Medulla oblongata (tissue), 1 donor: Measurements from ENCODE around the gene ZFP3.
"Not testable (repeated sequence)": the region's sequence is repeated elsewhere in the genome, so short reads cannot be mapped to it uniquely, and the experiment has no call there.

Experiments used
- DNase-seq: peaks from one replicate; pipeline ENCODE4 v3.0.0-alpha.2; 2015; ENCODE audit errors: extremely low spot score

The ZFP3 gene

DNA sequence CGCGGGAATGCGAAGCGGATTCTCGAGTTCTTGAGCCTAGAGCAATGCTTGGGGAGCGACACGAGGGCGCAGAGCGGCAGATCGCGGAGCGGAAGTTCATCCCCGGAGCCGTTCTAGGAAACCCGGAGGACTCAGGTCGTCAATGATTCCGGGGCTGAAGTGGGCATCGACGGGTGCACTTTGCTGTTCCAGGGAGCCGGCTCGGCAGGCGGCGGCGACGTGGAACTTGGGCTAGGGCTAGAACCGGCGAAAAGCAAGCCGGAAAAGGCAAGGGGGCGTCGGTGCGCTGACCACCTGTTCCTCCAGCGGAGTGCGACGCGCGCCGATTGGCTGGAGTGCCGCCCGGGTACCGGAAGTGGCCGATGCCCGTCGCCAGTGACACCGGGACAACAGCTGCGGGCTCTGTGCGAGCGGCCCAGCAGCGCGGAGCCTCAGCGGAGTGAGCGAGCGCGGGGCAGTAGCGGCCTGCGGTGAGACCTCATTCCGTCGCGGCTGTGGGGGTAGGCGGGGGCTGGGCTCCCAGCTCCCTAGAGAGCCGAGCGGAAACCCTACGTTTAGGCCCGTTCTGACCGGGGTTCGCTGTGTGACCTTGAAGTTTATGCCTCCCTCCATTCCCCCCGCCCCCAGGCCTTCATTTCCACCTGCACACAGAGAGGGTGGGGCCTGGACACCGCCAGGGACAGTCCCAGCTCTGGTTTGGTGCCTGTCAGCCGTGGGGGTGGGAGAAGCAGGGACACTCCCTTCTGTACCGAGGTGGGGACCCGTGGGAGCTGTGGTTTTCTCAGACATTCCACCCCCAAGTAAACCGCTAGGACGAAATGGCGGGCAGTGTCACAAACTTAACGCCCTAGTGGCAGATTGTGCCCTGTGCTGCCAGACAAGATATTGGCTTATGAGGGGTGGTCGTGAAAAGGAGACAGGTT is at the start of gene ZFP3:
TSS of gene ZFP3 (plus strand) at position 362 of the 923 bp plus-strand sequence. CDS start 13,038 bp downstream, outside the sequence.
- peak; percentile 82 for DNase-seq

DNA sequence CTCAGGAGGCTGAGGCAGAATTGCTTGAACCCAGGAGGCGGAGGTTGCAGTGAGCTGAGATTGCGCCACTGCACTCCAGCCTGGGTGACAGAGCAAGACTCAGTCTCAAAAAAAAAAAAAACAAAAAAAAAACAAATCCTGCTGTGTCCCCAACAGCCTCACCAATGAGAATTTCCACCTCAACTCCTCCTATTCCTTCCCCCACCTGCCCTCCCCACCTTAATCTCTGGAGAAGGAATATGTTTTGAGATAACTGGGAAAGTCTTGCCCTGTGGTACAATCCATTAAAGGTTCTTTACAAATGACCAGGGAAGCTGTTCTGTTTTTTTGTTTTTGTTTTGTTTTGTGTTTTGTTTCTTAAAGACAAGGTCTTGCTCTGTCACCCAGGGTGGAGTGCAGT is 48.1 kb upstream of the ZFP3 start:
- DNase-seq = not testable (repeated sequence)

DNA sequence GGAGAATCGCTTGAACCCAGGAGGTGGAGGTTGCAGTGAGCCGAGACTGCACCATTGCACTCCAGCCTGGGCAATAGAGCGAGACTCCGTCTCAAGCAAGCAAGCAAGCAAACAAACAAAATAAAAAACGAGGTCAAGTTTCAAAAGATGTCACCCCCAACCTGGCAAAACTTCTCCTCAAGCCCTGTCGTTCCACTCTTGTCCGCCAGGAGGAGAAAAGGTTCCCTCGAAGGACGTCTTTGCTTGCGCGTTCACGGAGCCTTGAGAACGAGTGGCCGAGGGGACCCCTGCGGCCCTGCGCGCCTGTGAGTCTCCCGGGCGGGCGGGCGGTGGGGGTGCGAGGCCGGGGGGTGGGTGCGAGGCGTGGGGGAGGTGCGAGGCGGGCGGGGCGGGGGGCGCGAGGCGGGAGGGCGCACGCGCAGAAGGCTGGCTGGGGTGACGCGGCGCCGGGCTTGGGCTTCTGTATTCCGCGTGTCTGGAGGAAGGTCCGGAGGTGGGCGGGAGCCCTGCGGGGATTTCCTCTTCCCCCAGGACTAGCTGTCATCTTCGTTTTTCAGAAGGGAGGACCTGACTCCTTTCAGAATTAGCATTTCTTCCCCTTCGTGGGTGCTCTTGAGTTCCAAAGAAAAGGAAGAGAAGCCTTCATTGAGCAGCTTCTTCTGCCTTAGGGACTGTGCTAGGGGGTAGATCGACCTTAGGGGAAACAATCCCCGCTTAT is 46.7 kb upstream of the ZFP3 start:
- DNase-seq = peak; percentile 81

DNA sequence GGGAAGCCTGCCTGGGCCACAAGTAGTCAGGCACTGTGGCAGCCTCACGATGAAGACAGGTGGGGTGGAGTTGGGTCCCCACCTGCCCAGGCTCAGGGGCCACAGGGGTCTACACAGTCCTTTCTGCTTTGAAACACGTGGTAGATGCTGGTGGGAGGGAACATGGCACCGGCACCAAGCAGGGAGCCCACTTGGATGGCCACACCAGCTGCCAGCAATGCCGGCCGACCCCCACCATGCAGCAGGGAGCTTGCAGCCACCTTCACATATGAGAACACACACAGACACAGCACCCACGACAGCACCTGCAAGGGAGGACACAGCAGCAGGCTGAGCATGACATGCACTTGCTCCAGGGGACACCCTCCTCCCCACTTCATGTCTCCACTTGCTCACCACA is 45.4 kb upstream of the ZFP3 start:
- no peak for DNase-seq

DNA sequence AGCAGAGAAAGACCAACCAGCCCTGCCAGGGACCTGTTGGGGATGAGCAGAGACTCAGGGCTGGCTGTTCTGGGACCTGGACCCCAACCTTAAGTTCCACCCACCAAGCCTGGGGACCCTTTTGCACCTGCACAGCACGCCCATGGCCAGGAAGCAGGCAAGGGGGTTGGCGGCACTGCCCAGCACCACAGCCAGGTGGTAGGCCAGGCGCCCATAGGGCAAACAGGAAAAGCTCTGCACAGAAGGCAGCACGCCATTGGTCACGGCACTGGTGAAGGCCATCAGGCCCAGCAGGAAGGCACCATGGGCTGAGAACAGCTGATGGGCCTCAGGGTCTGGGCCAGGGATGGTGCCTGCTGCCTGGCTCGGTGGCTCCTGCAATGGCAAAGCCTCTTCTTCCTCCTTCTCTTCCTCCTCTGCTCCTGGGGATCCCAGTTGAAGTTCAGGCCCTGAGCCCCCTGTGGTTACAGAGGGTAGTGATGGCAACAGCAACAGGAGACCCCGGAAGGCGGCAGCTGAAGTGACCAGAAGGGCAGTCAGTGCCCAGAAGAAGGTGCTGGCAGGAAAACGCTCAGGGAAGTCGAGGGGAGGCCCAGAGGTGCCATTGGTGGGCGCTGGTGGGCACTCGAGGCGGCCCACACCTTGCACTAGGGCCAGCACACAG is 44.8 kb upstream of the ZFP3 start:
- DNase-seq = no peak

DNA sequence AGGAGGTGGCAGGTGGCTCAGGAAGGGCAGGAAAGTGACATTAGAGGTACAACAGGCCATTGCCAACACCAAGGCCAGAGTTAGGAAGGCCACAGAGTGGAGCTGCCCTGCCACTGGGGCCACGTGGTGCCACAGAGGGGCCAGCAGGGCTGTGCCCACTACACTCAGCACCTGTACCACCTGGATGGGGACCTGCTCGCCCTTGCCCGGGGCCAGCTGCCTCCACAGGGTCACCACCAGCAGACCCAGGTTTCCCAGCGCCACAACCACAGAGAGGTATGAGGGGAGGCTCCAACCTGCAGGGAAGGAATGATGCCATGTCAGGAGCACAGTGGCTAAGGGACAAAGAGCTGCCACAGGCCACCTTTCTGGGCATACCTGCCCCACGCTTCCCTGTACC is 44.2 kb upstream of the ZFP3 start:
- DNase-seq = no peak

DNA sequence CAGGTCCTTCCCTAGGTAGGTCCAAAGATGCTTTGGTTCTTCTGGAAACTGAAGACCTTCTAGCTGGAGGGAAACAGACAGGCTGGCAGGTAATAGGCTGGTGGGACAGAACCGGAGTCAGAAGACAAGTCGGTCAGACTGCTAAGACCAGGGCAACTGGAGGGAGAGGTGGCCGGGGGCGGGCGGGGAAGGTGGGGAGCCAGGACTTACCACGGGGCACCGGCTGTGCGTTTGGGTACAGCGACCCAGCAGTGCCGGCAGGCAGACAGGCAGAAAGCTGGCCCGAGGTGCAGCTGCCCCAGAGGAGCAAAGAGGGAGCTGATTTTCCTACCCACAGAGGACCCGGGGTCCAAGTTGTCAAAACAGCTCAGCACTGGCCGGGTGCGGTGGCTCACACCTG is 43.6 kb upstream of the ZFP3 start:
- DNase-seq = no peak

DNA sequence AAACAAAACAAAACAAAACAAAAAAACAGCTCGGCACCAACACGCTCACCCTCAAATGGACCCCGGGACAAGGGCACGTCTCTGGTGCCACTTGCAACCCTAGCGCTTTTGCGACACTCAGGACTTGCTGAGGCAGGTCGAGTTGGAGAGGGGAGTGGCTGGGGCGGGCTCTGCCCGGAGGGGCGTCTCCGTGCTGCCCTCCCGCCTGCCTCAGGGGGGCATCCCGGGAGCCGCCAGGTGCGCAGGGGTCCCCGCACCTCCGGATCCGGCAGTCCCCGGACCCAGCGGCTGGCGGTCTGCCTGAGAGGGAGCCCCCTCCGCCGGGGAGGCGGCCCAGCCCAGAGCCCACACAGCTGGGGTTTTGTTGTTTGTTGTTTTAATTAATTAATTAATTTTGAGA is 43.0 kb upstream of the ZFP3 start, which contains the start of gene SLC52A1:
TSS of gene SLC52A1 (minus strand) at position 112 of the 400 bp plus-strand sequence. CDS start 820 bp downstream, outside the sequence.
- no peak for DNase-seq

DNA sequence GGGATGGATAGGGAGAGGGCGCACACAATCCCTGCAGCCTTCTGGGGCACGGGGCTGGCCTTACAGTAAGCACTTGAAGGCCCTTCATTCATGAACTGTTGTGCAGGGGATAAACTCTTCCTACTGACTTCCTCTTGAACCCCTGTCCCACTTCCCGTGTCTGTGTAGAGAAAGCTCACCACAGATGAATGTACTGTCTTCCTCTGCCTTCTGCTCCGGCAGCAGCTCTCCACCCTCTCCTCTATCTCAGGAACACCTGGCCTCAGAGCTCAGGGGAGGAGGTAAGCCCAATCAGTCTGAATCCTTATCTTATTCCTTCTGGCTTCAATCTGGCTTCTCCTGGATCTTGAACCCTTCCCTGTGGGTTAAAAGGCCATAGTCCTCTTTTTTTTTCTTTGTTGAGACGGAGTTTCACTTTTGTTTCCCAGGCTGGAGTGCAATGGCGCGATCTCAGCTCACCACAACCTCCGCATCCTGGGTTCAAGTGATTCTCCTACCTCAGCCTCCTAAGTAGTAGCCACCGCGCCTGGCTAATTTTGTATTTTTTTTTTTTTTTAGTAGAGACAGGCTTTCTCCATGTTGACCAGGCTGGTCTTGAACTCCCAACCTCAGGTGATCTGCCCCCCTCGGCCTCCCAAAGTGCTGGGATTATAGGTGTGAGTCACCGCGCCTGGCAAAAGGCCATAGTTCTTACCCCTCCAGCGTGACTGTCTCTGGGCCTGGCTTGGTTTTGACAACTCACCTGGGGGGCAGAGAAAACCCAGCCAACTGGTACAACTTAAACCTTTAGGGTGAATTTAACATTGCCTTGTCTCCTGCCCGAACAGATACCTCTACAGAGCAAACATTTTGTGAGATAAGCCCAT is 35.9 kb upstream of the ZFP3 start:
- DNase-seq = no peak

DNA sequence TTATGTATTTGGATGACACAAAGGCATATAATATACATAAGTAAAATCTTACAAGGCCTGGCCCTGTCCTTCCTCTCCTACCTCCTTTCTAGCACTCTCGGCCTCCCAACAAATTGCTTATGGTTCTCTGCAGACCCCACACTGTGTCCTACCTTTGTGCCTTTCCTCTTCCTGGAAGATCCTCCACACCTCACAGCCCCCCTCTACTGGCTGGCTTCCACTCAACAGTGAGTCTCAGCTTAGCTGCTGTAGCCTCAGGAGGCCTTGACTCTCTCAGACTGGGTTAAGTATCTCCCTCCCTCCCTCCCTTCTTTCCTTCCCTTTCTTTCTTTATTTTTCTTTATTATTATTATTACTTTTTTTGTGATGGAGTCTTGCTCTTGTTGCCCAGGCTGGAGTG is 34.7 kb upstream of the ZFP3 start:
- no peak for DNase-seq

DNA sequence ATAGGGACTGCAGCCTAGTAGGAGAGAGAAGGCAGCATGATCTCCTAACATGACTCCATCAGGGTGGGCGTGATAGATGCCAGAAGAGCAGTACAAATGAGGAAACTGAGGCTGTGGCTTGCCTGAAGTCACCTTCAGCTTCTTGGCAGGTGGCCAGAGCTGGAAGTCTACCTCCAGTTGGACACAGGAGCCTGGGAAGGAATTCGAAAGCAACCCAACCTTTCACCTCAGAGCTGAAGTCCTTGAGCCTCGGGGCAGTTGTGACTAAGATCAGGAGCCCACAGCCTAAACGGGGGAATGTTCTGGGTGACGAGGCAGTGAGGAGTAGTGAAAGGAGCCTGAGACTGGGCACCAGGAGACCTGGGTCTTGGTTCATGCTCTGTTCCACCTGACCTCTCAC is 33.6 kb upstream of the ZFP3 start:
- no peak for DNase-seq

DNA sequence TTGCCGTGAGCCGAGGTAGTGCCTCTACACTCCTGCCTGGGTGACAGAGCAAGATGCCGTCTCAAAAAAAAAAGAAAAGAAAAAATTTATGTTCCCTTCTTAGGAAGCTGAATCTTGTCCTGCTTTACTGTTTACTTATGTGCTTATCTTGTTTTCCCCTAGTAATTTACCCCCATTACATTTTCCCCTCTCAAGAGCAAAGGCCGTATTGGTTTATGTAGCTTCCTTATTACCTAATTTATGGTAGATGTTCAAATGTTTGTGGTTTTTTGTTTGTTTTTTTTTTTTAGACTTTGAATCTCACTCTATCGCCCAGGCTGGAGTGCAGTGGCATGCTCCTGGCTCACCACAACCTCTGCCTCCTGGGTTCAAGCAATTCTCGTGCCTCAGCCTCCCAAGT is 32.8 kb upstream of the ZFP3 start:
- DNase-seq = no peak

DNA sequence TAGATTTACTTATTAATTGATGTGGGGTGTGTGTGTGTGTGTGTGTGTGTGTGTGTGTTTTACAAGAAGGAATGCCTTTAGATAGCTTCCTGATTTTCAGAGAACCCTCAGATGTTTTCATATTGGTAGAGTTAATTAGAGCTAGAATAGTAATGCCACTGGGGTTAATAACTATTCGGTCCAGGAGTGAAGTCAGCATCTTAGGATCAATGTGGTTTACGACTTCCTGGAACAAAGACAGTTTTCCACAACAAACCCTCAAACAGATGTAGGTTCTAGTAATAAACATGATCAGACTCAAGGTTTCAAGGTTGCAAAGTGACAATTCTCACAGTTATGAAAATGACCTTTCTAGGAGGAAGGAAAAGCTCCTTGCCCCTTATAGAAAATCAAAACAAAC is 30.8 kb upstream of the ZFP3 start:
- no peak for DNase-seq

DNA sequence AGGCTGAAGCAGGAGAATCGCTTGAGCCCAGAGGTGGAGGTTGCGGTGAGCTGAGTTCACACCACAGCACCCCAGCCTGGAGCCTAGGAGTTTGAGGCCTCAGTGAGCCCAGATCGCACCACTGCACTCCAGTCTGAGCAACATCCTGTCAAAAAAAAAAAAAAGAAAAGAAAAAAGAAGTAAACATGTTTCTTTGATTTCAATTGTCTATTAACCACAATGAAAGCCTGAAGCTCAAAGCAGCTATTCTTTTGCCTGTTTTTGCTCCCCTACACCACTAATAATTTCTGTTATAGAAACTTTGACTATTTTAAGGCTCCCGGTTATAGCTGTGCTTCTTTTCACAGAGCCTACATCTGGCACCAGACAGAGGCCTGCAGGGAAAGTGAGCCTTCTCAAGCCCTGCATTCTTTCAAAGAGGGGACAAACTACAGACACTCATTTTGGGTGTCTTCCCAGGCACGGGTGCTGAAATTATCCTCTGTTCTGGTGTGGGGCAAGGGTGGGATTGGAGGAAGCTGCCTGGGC is 28.9 kb upstream of the ZFP3 start:
- DNase-seq = no peak

DNA sequence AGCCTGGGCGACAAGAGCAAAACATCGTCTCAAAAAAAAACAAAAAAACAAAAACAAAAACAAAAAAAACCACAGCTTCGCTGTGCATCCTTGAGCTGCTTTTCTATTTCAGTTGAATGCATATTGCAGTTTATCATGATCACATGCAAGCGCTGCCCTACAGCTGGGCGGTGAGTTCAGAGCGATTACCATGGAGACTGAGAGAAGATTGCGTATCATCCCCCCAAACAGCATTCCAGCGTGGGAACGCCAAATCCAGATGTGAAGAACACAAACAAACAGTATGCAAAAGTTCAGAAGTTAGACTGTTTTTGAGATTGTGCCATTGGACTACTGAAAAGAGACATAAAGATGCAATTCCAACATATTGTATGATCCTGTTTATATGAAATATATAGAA is 28.0 kb upstream of the ZFP3 start:
- DNase-seq = no peak

DNA sequence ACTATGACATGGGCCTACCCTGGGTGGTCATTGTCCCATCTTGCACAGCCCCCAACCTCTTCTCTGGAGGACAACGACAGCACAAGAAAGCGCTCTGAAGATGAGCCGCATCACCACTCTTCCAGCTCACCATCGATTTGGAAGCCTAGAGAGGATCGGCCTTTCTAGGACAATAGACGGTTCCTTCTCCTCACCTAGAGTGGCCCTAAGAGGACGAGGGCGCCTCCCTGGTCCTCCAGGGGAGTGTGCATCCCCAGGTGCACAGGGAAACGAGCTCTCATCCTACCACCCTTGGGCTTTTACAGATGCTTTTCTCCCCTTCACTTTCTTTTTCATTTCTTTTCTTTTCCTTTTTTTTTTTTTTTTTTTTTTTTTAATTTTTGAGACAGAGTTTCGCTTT is 22.7 kb upstream of the ZFP3 start:
- no peak for DNase-seq

DNA sequence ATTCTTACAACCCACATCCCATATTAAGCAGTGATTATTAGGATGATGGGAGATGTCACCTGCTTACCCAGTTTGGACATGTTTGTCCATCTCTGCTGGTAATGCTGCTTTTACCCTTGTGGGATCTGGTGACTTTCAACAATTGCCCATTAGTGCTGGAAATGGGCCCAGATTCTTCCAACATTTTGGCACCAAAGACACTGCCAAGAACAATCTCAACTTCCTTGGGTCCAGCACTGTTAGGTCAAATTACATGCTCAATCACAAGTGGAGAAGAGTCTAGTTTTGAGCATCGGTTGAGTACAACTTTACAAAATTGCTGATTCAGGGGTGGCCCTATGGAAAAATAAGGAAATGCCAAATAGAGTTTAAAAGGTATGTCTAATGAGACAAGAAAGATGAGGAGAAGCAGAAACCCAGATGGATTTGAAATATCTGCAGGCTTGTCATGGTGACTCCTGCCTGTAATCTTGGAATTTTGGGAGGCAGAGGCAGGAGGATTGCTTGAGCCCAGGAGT is 13.0 kb upstream of the ZFP3 start:
- no peak for DNase-seq

DNA sequence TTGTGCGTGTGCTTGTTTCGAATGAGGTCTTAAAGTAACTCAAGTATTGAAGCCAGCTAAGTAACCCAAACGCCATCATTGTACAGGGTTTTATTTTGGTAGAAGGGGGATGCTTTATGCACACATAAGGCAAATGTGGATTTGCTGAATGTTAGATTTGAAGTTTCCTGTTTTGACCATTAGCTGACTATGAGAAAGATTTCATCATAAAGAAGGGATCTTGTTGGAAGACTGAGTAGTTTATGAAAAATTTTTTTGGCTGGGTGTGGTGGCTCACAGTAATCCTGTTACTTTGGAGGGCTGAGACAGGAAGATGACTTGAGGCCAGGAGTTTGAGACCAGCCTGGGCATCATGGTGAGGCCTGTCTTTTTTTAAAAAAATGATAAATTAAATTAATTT is 10.0 kb upstream of the ZFP3 start:
- no peak for DNase-seq

DNA sequence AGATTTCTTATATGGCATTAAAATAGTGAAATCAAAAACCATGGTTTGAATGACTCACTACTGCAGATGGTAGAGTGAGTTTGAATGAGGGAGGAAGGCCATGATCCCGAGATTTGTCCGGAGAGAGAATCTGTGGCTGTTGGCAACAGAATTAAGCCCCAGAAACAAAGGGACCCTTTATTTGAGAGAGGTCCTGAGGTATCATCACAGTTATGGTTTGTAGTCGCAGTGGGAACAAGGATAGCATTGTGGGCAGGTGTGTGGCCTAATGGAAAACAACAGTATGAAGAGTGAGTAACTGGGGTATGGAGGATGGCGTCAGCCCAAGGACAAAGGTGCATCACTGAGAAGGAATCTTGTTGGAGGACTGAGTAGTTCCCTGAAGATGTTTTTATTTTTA is 8.5 kb upstream of the ZFP3 start:
- no peak for DNase-seq

DNA sequence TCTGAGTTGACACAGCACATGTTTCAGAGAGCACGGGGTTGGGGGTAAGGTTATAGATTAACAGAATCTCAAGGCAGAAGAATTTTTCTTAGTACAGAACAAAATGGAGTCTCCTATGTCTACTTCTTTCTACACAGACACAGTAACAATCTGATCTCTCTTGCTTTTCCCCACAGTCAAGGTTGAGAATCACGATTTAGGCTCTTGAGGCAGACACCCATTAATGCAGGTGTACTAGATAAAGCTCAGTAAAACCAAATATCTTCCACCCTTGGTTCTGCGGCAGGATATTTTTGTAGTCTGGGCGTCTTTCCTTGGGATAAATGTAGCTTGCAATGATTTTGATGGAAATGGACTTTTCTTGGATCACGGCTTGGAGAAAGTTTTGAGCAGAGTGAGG is 2.8 kb upstream of the ZFP3 start:
- not testable (repeated sequence) for DNase-seq

DNA sequence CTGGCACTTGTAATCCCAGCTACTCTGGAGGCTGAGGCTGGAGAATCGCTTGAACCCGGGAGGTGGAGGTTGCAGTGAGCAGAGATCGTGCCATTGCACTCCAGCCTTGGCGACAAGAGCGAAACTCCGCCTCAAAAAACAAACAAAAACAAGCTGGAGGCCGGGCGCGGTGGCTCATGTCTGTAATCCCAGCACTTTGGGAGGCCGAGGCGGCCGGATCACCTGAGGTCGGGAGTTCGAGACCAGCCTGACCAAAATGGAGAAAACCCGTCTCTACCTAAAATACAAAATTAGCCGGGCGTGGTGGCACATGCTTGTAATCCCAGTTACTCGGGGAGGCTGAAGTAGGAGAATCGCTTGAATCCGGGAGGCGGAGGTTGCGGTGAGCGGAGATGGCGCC is 992 bp upstream of the ZFP3 start:
- not testable (repeated sequence) for DNase-seq
